CD4-positive, alpha-beta T cell treated with Interferon alpha-2 for 1 hour (primary cell): ENCODE data around the gene PLCL2.
A peak's percentile ranks its signal among the peaks of the same experiment; 100 is the strongest.
"Not testable (repeated sequence)": the region's sequence is repeated elsewhere in the genome, so short reads cannot be mapped to it uniquely, and the experiment has no call there.

Source experiments
- DNase-seq, 2 donors: peaks; one replicate each; pipeline ENCODE4 v3.0.0-alpha.2; 2020 to 2022

PLCL2 gene

GRCh38 chr3:17087509-17087908, 202.8 kb downstream of the PLCL2 start:
- DNase-seq, result peak in 1 of 2 donors; percentile 29

- DNase-seq, result no peak
Measured at GRCh38 chr3:17088017-17088416, 203.3 kb downstream of the PLCL2 start.

GRCh38 chr3:17088602-17089313, 204.0 kb downstream of the PLCL2 start:
- peak; percentile 35 to 57 for DNase-seq

- DNase-seq, result no peak
Measured at GRCh38 chr3:17089314-17089700, 204.6 kb downstream of the PLCL2 start.

GRCh38 chr3:17090280-17090983, 205.7 kb downstream of the PLCL2 start:
- DNase-seq, result no peak

- no peak for DNase-seq
Measured at GRCh38 chr3:17091910-17092582, 207.3 kb downstream of the PLCL2 start.

GRCh38 chr3:17092583-17092933, 207.8 kb downstream of the PLCL2 start:
- no peak for DNase-seq

- DNase-seq, result no peak
Measured at GRCh38 chr3:17094551-17094950, 209.8 kb downstream of the PLCL2 start.

GRCh38 chr3:17103579-17103978, 218.8 kb downstream of the PLCL2 start:
- no peak for DNase-seq

- not testable (repeated sequence) for DNase-seq
Measured at GRCh38 chr3:17106801-17107200, 222.0 kb downstream of the PLCL2 start.

- no peak for DNase-seq
Measured at GRCh38 chr3:17110660-17111396, 226.1 kb downstream of the PLCL2 start.

GRCh38 chr3:17111586-17111985, 226.8 kb downstream of the PLCL2 start:
- no peak for DNase-seq

GRCh38 chr3:17115186-17115585, 230.4 kb downstream of the PLCL2 start:
- DNase-seq, result no peak

- DNase-seq, result no peak
Measured at GRCh38 chr3:17116007-17116600, 231.3 kb downstream of the PLCL2 start.

GRCh38 chr3:17118771-17119170, 234.0 kb downstream of the PLCL2 start:
- no peak for DNase-seq

GRCh38 chr3:17119201-17120072, 234.7 kb downstream of the PLCL2 start:
- DNase-seq, result no peak

- no peak for DNase-seq
Measured at GRCh38 chr3:17120115-17120514, 235.4 kb downstream of the PLCL2 start.

- DNase-seq, result no peak
Measured at GRCh38 chr3:17121336-17121735, 236.6 kb downstream of the PLCL2 start.

GRCh38 chr3:17122758-17123157, 238.0 kb downstream of the PLCL2 start:
- DNase-seq, result no peak

GRCh38 chr3:17125738-17126442, 241.1 kb downstream of the PLCL2 start:
- no peak for DNase-seq

GRCh38 chr3:17128671-17129070, 243.9 kb downstream of the PLCL2 start:
- DNase-seq, result not testable (repeated sequence)
